GM10847 (cell line): ENCODE data around the gene NIPAL1.

ENCODE experiments used
- POLR2A ChIP-seq: IDR thresholded peaks from 2 replicates; pipeline ENCODE4 v1.6.1; 2011; ENCODE audit not compliant: insufficient read length; ENCODE audit errors: extremely low read depth

Gene NIPAL1

DNA sequence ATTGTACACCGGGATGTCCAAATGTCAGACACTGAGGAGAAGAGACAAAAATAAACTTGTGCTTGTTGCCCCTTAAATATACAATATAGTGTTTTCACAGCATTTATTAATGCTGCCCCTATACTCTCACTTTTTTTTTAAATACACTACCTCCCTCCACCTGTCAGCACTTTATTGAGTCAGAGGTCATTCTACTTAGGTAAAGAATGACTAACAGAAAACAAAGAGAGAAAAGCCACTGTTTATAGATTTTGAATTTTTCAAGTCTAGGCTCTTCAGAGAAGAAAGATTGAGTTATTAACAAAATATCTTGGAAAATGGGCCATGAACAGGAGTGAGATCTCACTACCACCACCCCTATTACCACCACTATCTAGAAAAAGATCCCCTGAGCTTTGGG is 58.1 kb downstream of the NIPAL1 start:
- TF ChIP-seq POLR2A = no peak

DNA sequence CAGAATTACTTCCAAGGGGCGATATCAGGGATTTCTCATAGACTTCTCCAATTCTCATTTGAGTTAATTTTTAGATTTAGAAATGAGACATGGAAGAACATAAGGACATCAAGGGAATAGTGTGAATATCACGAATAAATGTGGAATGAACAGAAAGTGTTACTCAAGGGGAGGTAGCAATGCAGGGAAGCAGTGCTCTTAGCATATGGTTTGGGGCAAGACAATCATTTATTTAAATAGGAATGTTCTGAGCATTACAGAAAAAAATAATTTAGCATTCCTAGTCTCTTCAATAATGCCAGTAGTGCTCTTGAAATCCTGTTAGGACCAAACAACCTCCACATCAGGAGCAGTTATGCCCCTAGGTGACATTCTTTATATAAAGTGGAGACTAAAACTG is 61.9 kb downstream of the NIPAL1 start:
- TF ChIP-seq POLR2A = no peak

DNA sequence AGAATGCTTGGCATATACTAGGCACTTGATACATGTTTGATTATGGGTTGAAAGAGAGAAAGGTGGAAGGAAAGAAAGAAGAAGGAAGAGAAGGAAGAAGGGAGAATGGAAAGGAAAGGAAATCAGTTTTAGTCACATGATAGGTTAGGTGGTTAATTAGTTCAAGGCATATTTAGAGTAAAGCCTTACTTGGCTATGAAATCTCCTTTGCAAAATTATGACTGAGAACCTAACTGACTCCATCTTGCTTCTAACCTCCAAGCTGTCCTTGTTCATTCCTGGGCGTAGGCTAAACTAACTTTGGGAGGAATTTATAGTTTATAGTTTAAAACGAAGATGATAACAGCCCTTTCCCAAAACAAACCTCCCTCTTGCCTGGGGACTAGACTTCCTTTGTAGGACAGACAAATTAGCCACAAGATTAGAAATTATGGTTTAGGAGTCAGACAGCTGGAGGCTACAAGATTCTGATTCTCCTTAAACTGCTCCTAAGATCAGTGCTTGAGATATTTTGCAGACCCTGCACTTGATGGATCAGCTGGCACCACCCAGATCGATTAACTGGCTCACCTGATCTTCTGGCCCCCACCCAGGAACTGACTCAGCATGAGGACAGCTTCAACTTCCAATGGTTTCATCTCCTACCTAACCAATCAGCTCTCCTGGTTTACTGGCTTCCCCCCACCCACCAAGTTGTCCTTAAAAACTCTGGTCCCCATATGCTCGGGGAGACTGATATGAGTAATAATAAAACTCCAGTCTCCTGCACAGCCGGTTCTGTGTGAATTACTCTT is 62.5 kb downstream of the NIPAL1 start:
- no peak for TF ChIP-seq POLR2A

DNA sequence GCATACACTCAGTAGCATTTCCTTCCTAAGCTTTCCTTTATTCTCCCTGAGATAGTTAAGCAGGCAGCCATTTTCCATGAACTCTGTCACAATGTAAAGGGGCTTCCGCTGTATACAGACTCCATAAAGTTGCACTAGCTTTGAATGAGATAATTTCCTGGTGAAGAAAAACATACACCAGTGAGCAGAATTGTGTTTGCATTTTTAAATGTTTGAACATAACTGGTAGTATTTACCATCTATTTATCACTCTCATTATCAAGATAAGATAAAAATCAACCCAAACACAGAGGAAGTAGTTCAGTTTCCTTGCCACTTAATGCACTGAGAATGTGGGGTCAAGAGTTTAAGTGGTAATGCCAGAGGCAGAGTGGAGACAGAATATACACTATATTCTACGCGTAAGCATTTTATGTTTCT is 63.4 kb downstream of the NIPAL1 start:
- no peak for TF ChIP-seq POLR2A

DNA sequence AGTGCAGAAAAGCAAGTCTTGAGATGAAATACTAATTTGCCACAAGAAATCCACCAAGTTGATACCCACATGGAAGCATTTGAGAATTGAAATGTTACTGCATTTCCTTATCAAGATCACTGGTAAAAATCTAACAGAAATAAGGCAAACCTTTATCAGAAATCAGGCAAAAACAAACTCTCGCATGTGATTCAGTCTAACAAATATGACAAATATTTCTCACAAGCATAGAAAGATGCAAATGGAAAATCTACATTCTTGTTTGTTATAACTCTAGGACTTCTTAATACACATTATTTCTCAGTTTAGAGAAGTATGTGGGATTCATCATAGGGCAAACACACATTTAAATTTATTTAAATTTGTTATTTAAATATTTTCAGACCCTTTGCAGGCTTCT is 64.6 kb downstream of the NIPAL1 start:
- TF ChIP-seq POLR2A = no peak

DNA sequence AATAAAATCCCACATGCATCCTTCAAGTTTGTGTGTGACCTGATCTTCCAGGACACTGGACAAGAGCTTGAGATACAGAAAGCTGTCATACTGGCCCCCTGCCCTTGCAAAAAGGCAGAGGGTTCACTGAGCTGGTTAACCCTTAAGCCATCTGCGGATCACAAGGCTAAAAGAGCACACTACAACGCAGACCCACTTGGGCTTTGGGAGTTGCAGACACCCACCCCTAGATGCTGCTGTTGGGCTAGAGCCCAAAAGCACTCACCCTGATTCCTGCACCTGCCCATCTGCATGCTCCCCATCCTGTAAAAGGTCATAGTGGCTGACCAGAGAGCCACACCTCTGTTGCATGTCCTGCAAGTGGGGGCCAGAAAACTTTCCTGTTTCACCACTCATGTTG is 66.4 kb downstream of the NIPAL1 start:
- TF ChIP-seq POLR2A = no peak

DNA sequence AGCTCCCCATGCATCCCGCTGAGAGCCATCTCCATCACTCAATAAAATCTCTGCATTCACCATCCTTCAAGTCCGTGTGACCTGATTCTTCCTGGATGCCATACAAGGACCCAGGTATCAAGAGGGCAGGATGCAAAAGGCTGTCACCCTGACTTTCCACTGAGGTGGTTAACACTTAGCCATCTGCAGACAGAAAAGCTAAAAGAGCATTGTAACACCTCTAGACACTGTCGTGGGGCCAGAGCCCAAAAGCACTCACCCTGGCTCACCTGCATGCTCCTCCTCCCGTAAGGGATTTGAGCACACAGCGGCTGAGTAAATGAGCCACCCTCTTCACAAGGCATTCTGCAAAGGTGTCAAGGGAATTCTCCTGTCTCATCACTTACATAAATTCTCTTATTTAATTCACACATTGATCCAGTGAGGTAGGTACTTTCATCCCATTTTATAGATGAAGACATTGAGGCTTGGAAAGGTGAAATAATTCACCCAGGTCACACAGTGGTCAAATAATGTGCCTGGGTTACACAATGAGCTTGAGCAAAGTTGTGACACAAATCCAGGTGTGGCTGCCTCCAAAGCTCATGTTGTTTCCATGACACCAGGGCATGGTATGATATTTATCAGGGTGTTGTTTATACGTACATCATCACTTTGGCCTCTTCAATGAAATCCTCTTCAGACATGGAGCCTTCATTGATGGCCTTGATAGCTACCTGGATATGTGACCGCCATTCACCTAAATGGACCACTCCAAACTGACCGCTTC is 69.4 kb downstream of the NIPAL1 start:
- no peak for TF ChIP-seq POLR2A
